Smooth muscle cell of the brain vasculature (primary cell): Measurements from ENCODE around the gene MRPS34.
"Not testable (repeated sequence)": the region's sequence is repeated elsewhere in the genome, so short reads cannot be mapped to it uniquely, and the experiment has no call there.

ENCODE experiments used
- DNase-seq: peaks from one replicate; pipeline ENCODE4 v3.0.0-alpha.2; 2012; ENCODE audit warnings: low read depth, low spot score

The MRPS34 gene

DNA sequence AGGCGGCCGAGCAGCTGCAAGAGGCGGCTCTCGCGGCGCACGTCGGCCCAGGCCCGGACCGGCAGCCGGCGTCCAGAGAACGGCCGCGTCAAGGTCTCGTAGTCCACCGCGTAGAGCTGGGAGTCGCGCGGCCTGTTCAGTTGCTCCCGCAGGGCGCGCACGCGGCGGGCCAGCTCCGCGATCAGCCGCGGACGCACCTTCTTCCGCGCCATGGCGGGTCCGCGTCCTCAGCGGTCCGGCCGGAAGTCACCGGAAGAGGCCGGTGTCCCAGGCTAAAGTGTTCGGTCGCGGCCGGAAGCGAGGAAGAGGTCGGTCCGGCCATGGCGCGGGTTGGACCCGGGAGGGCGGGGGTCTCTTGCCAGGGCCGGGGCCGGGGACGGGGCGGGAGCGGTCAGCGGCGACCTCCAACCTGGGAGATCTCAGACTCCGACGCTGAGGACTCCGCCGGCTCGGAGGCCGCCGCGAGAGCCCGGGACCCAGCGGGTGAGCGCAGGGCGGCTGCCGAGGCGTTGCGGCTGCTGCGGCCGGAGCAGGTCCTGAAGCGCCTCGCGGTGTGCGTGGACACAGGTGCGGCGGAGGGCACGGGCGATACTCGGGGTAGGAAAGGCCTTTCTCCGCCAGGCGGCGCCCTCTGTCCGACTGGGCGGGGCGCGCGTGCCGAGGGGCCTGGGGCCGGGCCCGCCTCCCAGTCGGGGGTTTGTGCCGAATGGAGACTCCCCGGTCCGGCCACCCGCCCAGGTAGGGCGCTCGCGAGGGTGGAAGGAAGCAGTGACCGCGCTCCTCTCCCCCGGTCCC lies at the start of gene MRPS34:
TSS of gene MRPS34 (minus strand) at position 227 of the 795 bp plus-strand sequence. CDS start at position 212, 15 bp downstream.
- peak; percentile 52 for DNase-seq

DNA sequence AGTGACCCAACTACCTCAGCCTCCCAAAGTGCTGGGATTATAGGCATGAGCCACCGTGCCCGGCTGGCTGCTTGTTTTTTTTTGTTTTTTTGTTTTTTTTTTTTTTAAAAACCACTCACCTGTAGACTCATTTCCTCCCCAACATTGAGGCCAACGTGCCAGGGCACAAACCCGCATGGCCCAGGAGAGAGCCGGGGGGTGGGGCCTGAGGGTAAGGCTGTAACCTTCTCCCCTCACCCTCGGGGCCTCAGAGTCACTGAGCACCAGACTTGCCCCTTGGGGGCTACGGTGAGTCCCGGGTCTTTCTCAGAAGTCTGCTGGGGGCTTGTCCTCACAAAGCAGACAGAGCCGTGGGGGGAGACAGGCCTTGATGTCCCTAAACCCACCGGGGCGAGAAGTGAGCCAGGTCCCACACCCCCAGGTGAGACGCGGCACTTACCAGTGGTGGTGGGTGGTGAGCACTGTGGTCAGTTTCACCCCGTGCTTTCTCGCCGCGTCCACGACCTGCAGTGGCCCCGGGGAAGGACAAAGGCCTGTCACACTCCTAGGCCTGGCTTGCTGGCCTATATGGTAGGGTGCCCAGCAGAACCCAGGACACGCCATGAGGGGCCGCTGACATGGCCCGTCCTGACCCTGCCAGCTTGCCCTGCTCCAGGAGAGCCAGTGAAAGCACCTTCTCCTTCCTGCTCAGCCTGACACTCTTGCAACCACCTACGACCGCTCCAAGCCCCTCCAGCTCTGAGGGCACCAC lies 49.1 kb upstream of the MRPS34 start:
- DNase-seq = no peak

DNA sequence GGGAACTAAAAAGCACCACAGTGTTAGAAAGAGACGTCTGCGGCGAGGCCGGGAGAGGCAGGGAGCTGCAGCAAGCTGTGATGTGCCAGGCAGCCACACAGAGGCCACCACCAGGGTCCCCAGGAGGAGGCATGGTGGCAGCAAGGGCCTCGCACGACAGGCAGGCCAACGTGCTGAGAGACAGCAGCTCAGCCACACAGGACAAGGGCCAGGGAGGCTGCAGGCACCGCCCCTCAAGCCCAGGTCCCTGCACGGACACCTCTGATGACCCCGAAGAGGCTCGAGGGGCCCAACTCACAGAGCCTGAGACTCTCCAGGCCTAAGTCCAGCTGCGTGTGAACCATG lies 48.0 kb upstream of the MRPS34 start:
- DNase-seq = no peak

DNA sequence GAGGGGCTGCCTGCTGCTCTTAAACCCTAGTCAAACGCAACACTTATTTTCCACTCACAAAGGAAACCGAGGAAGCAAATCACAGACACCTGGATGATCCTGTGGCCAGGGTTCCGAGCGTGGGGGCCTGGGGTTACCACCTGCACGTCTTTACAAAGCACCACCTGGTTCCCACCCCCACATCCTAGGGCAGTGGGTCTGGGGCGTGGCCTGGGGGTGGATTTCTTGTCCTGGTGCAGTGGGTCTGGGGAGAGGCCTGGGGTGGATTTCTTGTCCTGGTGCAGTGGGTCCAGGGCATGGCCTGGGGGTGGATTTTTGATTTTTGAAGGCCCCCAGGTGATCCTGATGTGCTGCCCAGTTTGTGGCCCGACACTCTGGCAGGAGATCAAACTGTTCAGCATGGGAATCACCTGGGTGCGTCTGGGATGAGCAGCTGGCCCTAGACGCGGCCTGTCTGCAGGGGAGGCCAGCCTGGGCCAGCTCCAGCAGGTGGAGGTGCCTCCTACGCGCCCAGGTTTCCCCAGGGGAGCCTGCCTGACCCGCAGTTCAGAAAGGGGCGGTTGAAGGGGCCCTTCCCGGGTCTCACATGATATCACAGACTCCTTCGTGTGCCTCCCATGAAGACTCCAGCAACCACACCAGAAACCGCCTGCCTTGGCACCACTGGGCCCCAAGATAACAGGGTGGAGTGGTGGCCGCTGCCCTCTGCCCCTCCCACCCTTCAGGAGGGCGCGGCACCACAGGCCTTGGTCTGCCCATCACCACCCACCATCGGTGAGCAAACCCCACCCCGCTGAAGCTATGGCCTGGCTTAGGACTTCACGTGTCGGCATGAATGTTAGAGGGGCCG lies 47.4 kb upstream of the MRPS34 start:
- no peak for DNase-seq

DNA sequence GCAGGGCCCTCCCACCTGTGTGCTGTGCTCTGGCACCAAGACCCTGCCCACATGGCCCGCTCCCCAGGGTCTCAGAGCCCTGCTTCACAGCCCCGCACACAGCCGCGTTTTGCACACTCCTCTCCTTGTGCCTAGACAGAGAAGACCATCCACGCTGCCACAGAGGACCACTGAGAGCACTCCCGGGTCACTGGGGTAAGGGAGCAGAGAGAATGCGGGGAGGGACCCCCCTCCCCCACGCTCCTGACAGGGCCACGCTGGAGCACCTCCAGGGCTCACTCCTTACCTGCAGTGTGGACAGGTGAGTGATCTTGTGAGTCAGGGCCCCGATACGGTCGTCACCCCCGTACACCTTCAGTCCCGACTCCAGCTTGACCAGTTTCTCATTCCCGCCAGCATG lies 46.7 kb upstream of the MRPS34 start:
- no peak for DNase-seq

DNA sequence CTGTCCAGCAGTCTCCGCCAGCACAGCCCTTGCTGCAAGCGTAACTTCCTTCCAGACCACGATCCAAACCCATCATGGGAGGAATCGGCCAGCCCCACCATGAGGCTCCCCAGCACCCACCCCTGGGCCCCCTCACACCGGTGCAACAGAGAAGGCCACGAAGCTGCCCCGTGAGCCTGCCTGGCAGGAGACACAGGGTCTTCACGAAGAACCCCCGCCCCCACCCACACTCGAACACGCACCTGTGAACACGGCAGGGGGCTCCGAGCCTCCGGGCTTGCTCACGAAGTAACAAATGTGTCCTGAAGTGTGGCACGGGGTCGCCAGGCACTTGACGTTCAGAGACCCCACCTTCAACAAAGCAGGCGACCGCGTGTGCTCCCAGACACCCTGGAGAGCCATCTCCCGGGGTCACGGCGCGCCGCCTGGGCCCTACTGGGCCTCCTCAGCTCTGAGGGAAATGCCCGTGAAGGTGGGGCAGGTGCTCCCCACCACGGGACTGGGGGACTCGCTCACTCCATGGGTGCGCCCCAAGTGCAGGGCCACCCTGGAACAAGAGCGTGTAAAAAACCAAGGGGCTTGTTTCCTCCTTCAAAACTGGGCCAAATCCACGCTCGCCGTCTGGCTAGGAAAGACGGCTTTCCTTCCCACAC lies 46.1 kb upstream of the MRPS34 start:
- no peak for DNase-seq

DNA sequence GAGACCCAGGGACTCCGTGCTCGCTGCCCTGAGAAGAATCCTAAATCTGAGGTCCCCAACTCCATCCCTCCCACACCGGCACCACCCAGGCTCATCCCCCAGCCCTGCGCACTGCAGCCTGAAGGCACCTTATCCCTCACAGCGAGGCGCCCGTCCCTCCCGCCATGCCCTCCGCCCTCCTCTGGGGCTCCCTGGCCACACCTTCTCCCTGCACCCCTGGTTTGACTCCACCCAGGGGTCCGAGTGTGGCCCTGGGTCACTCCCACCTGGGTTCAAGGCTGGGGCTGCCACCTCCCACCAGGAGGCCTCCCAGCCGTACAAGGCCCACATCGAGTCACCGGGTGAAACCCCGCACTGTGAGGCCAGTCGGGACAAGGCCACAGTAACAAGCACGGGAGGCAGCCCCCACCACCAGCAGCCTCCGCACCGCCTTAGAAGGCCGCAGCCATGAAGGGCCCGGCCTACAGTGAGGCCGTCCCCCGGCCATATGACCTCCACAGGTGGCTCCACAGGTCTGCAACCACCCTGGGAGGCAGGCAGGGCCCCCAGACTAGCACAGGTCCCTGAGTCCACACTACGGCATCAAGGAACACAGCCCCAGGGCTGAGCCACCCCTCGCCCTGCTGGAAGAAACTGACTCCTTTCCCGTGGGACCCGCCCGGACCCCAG lies 45.4 kb upstream of the MRPS34 start:
- no peak for DNase-seq

DNA sequence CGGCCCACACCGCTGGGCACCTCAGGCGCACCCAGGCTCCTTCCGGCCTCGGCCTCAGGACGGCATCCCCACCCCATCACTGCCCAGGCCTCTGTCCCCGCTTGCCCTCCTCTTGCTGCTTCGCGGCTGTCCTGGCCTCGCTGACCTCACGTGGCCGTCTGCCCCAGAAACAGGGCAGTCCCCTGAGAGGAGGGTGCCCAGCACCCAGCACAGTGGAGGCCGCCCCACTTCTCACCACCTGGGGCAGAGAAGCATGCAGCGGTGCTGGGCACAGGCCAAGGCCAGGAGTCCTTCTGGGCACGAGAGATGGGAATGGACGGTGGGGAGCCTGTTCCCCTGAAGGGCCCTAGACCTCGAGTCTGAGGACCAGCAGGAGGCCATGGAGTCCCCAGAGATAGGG lies 44.8 kb upstream of the MRPS34 start:
- DNase-seq = no peak

DNA sequence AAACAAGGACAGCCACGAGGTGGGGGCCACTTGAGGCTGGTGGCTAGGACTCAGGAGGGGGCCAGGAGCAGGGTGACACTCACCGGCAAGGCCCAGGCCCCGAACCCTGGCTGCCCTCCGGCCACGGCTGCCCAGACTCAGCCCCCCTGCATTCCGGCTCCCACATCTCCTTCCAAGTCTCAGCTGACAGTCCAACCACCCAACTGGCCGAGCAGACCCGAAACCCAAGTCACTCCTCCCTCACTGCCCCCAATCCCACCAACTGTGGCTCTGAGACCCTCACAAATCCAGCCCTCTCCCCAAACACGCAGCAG lies 44.3 kb upstream of the MRPS34 start:
- DNase-seq = no peak

DNA sequence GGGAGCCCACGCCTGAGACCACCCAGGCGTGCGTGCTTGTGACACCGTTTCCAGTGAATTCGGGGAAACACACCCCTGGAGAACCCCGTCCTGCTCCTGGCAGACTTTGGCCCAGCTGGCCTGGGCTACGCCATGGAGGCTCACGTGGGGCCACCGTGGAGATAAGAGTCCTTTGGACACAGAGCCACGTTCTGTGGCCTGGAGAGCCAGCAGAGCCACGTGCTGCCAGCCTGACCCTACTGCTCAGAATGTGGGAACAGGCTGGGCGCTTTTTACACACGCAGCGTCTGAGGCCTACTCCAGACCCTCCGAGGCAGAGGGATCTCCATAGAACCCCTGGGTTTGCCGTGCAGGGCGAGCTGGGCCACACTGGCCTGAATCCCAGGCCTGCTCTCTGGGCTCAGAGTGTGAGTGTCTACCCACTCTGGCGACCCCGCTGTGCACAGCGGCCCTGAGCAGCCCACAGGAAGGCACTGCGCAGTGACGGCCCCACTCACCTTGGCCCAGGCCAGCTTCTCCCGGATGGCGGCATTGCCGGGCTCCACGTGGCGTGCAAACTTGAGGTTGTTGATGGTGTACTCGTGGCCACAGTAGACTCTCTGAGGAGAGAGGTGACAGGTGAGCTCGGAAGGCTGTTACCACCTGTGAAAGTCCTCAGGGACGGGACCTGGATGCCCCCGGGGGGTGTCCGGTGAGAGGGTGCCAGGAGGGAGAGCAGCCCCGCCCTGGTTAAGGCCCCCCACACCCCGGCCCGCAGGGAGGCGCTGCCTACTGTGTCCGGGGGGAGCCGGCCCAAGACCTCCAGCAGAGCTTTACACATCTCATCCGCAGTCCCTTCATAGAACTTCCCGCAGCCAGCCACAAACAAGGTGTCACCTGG lies 43.7 kb upstream of the MRPS34 start:
- no peak for DNase-seq

DNA sequence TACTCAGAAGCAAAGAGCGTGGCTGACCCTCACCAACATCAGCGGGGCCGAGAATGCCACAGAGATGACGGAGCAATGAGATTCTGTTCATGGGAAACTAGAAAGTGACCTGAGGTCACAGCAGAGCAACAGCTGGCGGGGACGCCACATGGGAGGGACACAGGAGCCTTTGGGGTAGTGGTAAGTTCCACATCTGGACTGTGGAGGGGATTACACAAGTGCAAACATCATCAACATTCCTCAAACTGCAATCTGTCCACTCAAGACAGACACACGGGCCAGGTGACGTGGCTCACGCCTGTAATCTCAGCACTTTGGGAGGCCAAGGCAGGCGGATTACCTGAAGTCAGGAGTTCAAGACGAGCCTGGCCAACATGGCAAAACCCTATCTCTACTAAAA lies 42.5 kb upstream of the MRPS34 start:
- no peak for DNase-seq

DNA sequence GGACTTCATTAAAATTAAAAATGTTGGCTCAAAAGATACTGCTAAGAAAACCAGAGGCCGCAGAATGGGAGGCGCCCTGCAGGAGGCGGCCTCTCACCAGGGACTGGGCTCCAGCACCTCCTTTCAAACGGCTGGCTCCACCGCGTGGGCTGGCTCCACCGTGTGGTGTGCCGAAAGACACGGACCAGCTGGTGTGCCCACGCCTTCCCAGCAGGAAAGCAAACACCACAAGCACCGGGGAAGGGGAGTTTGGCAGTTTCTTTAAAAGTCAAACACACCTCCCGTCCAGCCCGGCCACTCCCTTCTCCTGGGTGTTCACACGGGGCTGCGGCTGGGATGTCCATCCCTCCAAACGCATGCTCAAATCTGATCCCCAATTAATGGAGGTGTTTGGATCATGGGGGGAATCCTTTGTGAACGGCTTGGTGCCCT lies 39.8 kb upstream of the MRPS34 start:
- DNase-seq = peak; percentile 20

DNA sequence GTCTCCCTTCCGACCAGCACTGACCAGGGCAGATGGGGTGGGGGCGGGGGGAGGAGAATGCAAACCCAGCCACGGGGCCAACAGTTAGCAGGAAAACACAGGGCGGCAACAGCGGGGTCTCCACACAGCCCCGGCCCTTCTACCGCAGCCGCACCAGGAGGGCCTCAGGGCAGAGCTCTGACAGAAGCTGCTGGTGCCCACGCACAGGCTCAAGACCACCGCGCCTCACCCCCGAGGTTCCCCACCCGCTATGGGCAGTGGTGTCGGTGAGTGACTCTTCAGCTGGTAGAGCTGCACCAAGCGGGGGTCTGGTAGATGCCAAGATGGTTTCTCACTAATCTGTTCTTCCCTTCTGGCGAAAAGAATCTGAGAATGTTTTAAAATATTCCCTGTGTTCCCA lies 37.6 kb upstream of the MRPS34 start:
- no peak for DNase-seq

DNA sequence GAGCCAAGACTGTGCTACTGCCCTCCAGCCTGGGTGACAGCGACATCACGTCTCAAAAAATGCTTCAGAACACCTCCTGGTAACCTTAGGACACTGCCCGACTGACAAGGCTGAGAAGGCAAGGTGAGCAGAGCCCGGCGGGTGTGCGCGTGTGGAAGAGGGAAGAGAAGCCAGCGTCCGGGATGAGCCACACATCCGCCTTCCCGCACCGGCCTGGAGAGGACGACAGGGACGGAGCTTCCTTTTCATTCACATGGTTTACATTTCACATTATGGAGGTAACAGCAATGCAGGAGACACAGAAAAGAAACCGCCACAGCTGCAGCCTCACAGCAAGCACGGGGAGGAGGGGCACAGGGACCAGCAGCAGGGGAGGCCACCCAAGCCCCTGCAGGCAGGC lies 37.2 kb upstream of the MRPS34 start:
- no peak for DNase-seq

DNA sequence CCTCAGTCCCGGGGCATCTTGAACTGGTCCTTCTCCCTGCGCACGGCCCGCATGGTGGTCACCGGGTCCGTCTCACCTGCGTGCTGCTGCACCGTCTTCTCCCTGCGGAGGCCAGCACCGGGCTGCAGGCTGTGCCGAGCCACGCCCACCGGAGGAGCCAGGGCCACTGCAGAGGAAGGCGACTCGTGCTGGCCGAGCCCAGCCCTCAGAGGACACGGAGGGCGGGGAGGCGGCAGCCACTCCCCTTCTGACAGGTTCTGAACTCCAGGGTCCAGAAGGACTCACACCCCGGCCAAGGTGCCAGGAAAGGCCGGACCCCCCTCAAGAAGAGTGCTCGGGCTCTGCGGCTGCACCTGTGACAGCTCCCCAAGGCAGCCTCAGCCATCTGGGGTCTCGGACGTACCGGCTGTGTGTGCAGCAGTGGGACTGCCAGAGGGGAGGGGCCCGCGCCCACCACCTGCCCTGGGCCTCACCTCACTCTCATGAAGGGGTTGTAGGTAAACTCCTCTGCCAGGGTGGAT lies 36.4 kb upstream of the MRPS34 start:
- no peak for DNase-seq

DNA sequence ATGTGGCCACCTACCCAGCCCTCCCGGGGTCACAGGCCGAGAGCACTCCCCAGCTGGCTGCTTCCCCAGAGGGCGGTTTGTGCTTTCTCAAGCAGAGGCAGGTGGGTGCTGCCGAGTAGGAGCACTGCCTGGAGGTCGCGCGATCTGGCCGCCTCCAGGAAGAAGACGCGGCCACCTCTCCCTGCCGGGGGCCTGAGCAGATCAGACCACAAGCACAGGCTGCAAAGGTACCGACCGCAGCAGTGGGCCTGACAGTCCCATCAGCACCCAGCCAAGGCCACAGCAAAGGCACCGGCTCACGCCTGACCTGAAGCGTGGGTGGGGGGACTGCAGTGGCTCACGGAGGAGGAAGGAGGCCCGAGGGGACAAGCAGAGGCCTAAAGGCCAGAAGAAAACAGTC lies 35.8 kb upstream of the MRPS34 start:
- no peak for DNase-seq

DNA sequence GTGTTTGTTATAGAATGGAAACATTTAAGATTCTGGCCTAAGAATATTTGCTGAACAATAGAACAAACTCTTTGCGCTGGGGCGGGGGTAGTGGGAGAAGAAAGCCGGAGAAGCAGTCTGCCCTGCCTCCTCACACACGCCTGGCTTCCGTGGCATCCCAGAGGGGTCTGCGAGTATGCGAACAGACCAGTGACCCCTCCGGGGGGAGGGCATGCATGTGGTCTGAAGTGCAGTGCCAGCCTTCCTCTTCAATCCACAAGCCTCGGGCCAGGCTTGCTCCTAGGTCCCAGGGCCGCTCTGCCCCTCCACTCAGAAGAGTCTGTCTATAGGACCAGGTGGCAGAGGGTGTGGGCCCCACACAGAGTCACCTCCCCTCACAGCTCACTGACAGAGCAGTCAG lies 34.7 kb upstream of the MRPS34 start:
- no peak for DNase-seq

DNA sequence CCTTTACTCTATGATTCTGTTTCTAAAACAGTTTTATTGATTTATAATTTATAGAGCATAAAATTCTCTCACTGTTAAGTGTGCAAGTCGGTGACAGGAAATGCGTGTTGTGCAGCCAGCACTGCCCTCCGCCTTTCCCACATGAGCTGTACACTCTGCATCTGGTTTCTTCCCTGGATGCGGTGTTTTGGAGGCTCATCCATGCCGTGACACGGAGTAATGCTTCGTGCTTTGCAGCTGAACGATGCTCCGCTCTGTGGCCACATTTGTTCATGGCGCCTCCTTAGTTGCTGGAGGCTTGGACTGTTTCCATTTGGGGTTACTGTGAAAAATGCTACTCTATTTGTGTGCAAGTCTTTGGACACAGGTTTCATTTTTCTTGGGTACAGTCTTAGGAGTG lies 27.8 kb upstream of the MRPS34 start:
- no peak for DNase-seq

DNA sequence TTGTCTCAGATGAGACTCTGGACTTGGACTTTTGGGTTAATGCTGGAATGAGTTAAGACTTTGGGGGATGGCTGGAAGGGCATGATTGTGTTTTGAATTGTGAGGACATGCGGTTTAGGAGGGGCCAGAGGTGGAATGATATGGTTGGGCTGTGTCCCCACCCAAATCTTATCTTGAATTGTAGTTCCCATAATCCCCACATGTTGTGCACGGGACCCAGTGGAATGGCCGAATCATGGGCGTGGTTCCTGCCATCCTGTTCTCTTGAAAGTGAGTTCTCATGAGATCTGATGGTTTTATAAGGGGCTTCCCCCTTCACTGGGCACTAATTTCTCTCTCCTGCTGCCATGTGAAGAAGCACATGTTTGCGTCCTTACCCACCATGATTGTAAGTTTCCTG lies 26.3 kb upstream of the MRPS34 start:
- DNase-seq = not testable (repeated sequence)
